HFFc6 (cell line): ENCODE measurements around the gene AEBP2. TPM values are rescaled to one million over a fixed set of nuclear protein-coding genes. Genes with fewer than 3 reads are reported as not detected.
"Not testable (repeated sequence)": the region's sequence is repeated elsewhere in the genome, so short reads cannot be mapped to it uniquely, and the experiment has no call there.

ENCODE experiments used
- DNase-seq: peaks from one replicate; pipeline ENCODE4 v3.0.0-alpha.2; 2018
- H3K27ac Mint-ChIP-seq: 2 replicates; pipeline ENCODE4 v1.8.0; 2020; ENCODE audit warnings: mild to moderate bottlenecking, mixed read lengths
- H3K27me3 Mint-ChIP-seq: 2 replicates; pipeline ENCODE4 v1.8.0; 2021; ENCODE audit warnings: mild to moderate bottlenecking, moderate library complexity, mixed read lengths; ENCODE audit not compliant: insufficient read depth
- H3K36me3 Mint-ChIP-seq: 2 replicates; pipeline ENCODE4 v1.8.0; 2021; ENCODE audit warnings: low read depth, mixed read lengths
- H3K4me1 Mint-ChIP-seq: 2 replicates; pipeline ENCODE4 v1.8.0; 2020; ENCODE audit warnings: low read depth, mixed read lengths
- H3K4me3 Mint-ChIP-seq: 2 replicates; pipeline ENCODE4 v1.8.0; 2020; ENCODE audit warnings: mild to moderate bottlenecking, moderate library complexity, mixed read lengths
- H3K9me3 Mint-ChIP-seq: 2 replicates; pipeline ENCODE4 v1.8.0; 2020; ENCODE audit warnings: mild to moderate bottlenecking, mixed read lengths
- total RNA-seq, 6 experiments: library from RNA; stranded (reverse); fragmentation: NEBNext Ultra II Directional; extraction: Animal tissue kit (Norgen Biotek cat#: 25700); gene quantifications; 2 replicates in 1 of 6; 3 replicates in 5 of 6; pipeline ENCODE4 v1.2.3, GENCODE V29; 2021
- TF ChIP-seq, protein P1 (sequence below): fragments of 200-600 bp; sonication (generic); IDR thresholded peaks from 2 replicates; pipeline ENCODE4 v1.5.0; 2021; ENCODE audit warnings: antibody characterized with exemption, mild to moderate bottlenecking

Gene AEBP2
- total RNA-seq, 6 experiments from 2014 or later = 36.8 to 43.4 (median 39.1) TPM

- 0 out of 2 replicates have a peak overlapping the region, but pooled peaks have one; percentile 19 for H3K27ac Mint-ChIP-seq
- no peak overlapping the region for H3K4me3 Mint-ChIP-seq
- no peaks in the 10 kb centered on the region; the same call in 1 of the 2 replicates for H3K27me3 Mint-ChIP-seq
- TF ChIP-seq, protein P1, sequence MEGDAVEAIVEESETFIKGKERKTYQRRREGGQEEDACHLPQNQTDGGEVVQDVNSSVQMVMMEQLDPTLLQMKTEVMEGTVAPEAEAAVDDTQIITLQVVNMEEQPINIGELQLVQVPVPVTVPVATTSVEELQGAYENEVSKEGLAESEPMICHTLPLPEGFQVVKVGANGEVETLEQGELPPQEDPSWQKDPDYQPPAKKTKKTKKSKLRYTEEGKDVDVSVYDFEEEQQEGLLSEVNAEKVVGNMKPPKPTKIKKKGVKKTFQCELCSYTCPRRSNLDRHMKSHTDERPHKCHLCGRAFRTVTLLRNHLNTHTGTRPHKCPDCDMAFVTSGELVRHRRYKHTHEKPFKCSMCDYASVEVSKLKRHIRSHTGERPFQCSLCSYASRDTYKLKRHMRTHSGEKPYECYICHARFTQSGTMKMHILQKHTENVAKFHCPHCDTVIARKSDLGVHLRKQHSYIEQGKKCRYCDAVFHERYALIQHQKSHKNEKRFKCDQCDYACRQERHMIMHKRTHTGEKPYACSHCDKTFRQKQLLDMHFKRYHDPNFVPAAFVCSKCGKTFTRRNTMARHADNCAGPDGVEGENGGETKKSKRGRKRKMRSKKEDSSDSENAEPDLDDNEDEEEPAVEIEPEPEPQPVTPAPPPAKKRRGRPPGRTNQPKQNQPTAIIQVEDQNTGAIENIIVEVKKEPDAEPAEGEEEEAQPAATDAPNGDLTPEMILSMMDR = no peak
- H3K4me1 Mint-ChIP-seq = 0 out of 2 replicates have a peak, but pooled peaks cover 4% of the 10 kb centered on the region
- no peak for DNase-seq
- no peaks in the 10 kb centered on the region for H3K9me3 Mint-ChIP-seq
- H3K36me3 Mint-ChIP-seq = peaks cover 25% of the 10 kb centered on the region
Measured at GRCh38 chr12:19461999-19462398, 22.7 kb downstream of the AEBP2 start.

GRCh38 chr12:19462406-19462805, 23.1 kb downstream of the AEBP2 start:
- Mint-ChIP-seq H3K36me3 (peaks cover 24% of the 10 kb centered on the region), H3K4me3 (no peak overlapping the region), H3K27me3 (no peaks in the 10 kb centered on the region; the same call in 1 of the 2 replicates), H3K4me1 (0 out of 2 replicates have a peak, but pooled peaks cover 4% of the 10 kb centered on the region), H3K27ac (no peak overlapping the region), H3K9me3 (no peaks in the 10 kb centered on the region)
- TF ChIP-seq, protein P1 = no peak
- no peak for DNase-seq

DNA sequence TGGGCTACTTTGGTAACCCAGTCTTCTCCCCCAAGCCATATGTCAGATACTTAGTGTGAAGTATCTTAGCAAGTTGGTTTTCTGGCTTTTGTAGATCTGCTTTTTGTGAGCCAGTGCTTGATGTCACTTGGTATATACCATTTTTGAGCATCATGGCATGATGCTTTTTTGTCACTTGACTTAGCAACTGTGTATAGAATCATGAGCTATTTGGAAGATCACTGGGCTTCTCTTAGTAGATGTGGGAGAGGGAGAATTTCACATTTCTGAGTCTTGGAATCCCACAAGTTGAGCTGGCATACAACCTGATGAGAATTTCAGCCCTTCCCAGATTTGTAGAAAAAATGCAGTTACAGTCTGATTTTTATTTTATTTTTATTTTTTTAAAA, 24.9 kb downstream of the AEBP2 start:
- Mint-ChIP-seq H3K4me3 (no peak overlapping the region), H3K27me3 (no peaks in the 10 kb centered on the region; the same call in 1 of the 2 replicates), H3K36me3 (peaks cover 22% of the 10 kb centered on the region), H3K4me1 (0 out of 2 replicates have a peak, but pooled peaks cover 4% of the 10 kb centered on the region), H3K27ac (no peak overlapping the region), H3K9me3 (no peaks in the 10 kb centered on the region)
- DNase-seq = no peak
- TF ChIP-seq, protein P1 = no peak

- H3K27ac Mint-ChIP-seq = no peak overlapping the region
- TF ChIP-seq, protein P1 = no peak
- no peak for DNase-seq
- H3K36me3 Mint-ChIP-seq = peaks cover 22% of the 10 kb centered on the region
- H3K9me3 Mint-ChIP-seq = no peaks in the 10 kb centered on the region
- 0 out of 2 replicates have a peak, but pooled peaks cover 4% of the 10 kb centered on the region for H3K4me1 Mint-ChIP-seq
- no peak overlapping the region for H3K4me3 Mint-ChIP-seq
- no peaks in the 10 kb centered on the region for H3K27me3 Mint-ChIP-seq
Measured at GRCh38 chr12:19465711-19466110, 26.4 kb downstream of the AEBP2 start.

DNA sequence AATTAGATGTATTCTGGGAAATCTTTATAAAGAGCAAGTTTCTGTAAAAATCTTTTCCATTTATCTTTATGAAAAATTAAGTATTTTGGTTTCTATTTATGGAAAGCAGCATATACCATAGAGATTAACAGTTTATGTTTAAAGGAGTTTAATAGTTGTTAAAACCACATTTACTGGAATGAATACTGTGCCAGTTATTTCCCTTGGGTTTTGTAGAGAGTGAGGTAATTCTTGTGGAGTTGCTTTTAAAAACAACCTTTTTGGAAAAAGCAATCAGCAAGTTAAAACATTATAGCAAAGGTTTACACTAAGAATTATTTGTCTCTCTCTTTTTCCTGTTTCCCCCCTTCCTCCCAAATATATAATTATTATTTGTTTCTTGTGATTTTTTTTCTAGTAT, 34.9 kb downstream of the AEBP2 start:
- Mint-ChIP-seq H3K27ac (no peak overlapping the region), H3K27me3 (no peaks in the 10 kb centered on the region), H3K36me3 (peaks cover 44% of the 10 kb centered on the region), H3K9me3 (no peaks in the 10 kb centered on the region), H3K4me3 (no peak overlapping the region), H3K4me1 (peaks cover 9% of the 10 kb centered on the region)
- DNase-seq = no peak
- TF ChIP-seq, protein P1 = no peak

DNA sequence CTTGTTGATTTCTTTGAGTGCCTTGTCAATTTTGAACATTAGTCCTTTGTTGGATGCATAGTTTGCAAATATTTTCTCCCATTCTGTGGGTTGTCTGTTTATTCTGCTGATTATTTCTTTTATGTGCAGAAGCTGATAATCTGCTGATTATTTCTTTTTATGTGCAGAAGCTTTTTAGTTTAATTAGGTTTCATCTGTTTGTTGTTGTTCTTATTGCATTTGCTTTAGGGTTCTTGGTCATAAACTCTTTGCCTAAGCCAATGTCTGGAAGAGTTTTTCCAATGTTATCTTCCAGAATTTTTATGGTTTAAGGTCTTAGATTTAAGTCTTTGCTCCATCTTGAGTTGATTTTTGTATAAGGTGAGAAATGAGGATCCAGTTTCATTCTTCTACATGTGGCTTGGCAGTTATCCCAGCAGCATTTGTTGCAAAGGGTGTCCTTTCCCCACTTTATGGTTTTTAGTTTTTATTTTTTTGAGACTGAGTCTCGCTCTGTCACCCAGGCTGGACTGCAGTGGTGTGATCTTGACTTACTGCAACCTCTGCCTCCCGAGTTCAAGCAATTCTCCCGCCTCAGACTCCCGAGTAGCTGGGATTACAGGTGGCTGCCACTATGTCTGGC, 36.7 kb downstream of the AEBP2 start:
- not testable (repeated sequence) for DNase-seq, H3K9me3 Mint-ChIP-seq, H3K27me3 Mint-ChIP-seq, H3K27ac Mint-ChIP-seq, H3K4me3 Mint-ChIP-seq, H3K4me1 Mint-ChIP-seq
- H3K36me3 Mint-ChIP-seq = peaks cover 60% of the 10 kb centered on the region
